Activated T-cell treated with anti-CD3 and anti-CD28 coated beads, Interleukin-2, amount 50 U/mL, for 48 hours (primary cell): ENCODE measurements around the gene FBXO8.
"Not testable (repeated sequence)": the region's sequence is repeated elsewhere in the genome, so short reads cannot be mapped to it uniquely, and the experiment has no call there.

Experiments used
- DNase-seq, 2 experiments: peaks; one replicate each; pipeline ENCODE4 v3.0.0-alpha.2; 2020

The FBXO8 gene

GRCh38 chr4:174283507-174284471, at the start of gene FBXO8, which contains the start of gene CEP44:
Gene FBXO8 (minus strand): TSS chr4:174283667. CDS start chr4:174263092, 20,575 bp downstream.
Gene CEP44 (plus strand): TSS chr4:174283911. CDS start chr4:174299122, 15,211 bp downstream.
- DNase-seq = peak; percentile 77 to 79

GRCh38 chr4:174332741-174333493, 49.5 kb upstream of the FBXO8 start:
- no peak for DNase-seq

- DNase-seq = no peak
Measured at GRCh38 chr4:174324725-174325124, 41.3 kb upstream of the FBXO8 start.

- DNase-seq = no peak
Measured at GRCh38 chr4:174324236-174324635, 40.8 kb upstream of the FBXO8 start.

GRCh38 chr4:174320494-174321199, 37.2 kb upstream of the FBXO8 start:
- no peak for DNase-seq

GRCh38 chr4:174318829-174319764, 35.6 kb upstream of the FBXO8 start:
- no peak for DNase-seq

- DNase-seq = no peak
Measured at GRCh38 chr4:174317531-174317930, 34.1 kb upstream of the FBXO8 start.

GRCh38 chr4:174316954-174317353, 33.5 kb upstream of the FBXO8 start:
- DNase-seq = no peak

- DNase-seq = no peak
Measured at GRCh38 chr4:174316546-174316945, 33.1 kb upstream of the FBXO8 start.

GRCh38 chr4:174314770-174315169, 31.3 kb upstream of the FBXO8 start:
- DNase-seq = no peak

- DNase-seq = no peak
Measured at GRCh38 chr4:174314274-174314673, 30.8 kb upstream of the FBXO8 start.

GRCh38 chr4:174312993-174313392, 29.5 kb upstream of the FBXO8 start:
- no peak for DNase-seq

- DNase-seq = no peak
Measured at GRCh38 chr4:174307694-174308093, 24.2 kb upstream of the FBXO8 start.

- no peak for DNase-seq
Measured at GRCh38 chr4:174305961-174306360, 22.5 kb upstream of the FBXO8 start.

- no peak for DNase-seq
Measured at GRCh38 chr4:174304664-174305063, 21.2 kb upstream of the FBXO8 start.

GRCh38 chr4:174303687-174304086, 20.2 kb upstream of the FBXO8 start:
- DNase-seq = no peak

GRCh38 chr4:174295142-174295541, 11.7 kb upstream of the FBXO8 start:
- DNase-seq = not testable (repeated sequence)

GRCh38 chr4:174294641-174295040, 11.2 kb upstream of the FBXO8 start:
- not testable (repeated sequence) for DNase-seq

GRCh38 chr4:174292473-174292872, 9.0 kb upstream of the FBXO8 start:
- no peak for DNase-seq

- no peak for DNase-seq
Measured at GRCh38 chr4:174286870-174287269, 3.4 kb upstream of the FBXO8 start.

- no peak for DNase-seq
Measured at GRCh38 chr4:174284487-174284886, 1.0 kb upstream of the FBXO8 start.
